Esophagus muscularis mucosa (tissue), 4 donors: ENCODE measurements around the gene PRPH. TPM values are rescaled to one million over a fixed set of nuclear protein-coding genes. Genes with fewer than 3 reads are reported as not detected.

Experiments
- DNase-seq: peaks from one replicate; pipeline ENCODE4 v3.0.0-alpha.2; 2017; ENCODE audit errors: extremely low spot score
- H3K27ac ChIP-seq, 4 donors: fragments of 200-600 bp; sonication (generic); replicated peaks in 1 of 4; 1 replicate in 3 of 4; 2 replicates in 1 of 4; pipeline ENCODE4 v1.5.1; 2016 to 2019; ENCODE audit warnings: mild to moderate bottlenecking in 1 of 4
- H3K27me3 ChIP-seq, 4 donors: fragments of 200-600 bp; sonication (generic); one replicate each; pipeline versions ENCODE4 v1.5.1 to v1.6.0; 2016 to 2019
- H3K36me3 ChIP-seq, 4 donors: fragments of 200-600 bp; sonication (generic); one replicate each; pipeline ENCODE4 v1.5.1; 2016 to 2019
- H3K4me1 ChIP-seq, 4 donors: fragments of 200-600 bp; sonication (generic); one replicate each; pipeline ENCODE4 v1.5.1; 2016 to 2019
- H3K4me3 ChIP-seq, 4 donors: fragments of 200-600 bp; sonication (generic); 1 replicate in 2 of 4; 2 replicates in 2 of 4; pipeline ENCODE4 v1.5.1; 2016 to 2019; ENCODE audit warnings: mild to moderate bottlenecking in 4 of 4, moderate library complexity in 1 of 4
- H3K9me3 ChIP-seq, 4 donors: fragments of 200-600 bp; sonication (generic); 1 replicate in 3 of 4; 2 replicates in 1 of 4; pipeline ENCODE4 v1.5.1; 2016 to 2019
- EP300 ChIP-seq: sonication (generic); formaldehyde crosslinking; IDR thresholded peaks from one replicate; pipeline ENCODE4 v1.6.1; 2017; ENCODE audit warnings: antibody characterized with exemption
- POLR2A ChIP-seq: fragments of 450-650 bp; IDR thresholded peaks from one replicate; pipeline ENCODE4 v1.6.1; 2017; ENCODE audit warnings: antibody characterized with exemption, moderate library complexity, mild to moderate bottlenecking, low read depth
- POLR2AphosphoS5 ChIP-seq, 2 donors: sonication (generic); formaldehyde crosslinking; IDR thresholded peaks; one replicate each; pipeline ENCODE4 v1.6.1; 2017; ENCODE audit warnings: antibody characterized with exemption in 2 of 2
- WGBS: methylation state at CpG from one replicate; pipeline ENCODE4 v1.1.5; 2018; 5-methylcytosine and 5-hydroxymethylcytosine counted together
- intact Hi-C: fragments of 100-400 bp; cut with DNase I; formaldehyde crosslinking; loops from one replicate; pipeline ENCODE4 v1.15.1; 2023
- total RNA-seq, 4 donors: library from RNA; depleted of rRNA; stranded (reverse); fragments of >200 nt; gene quantifications; one replicate each; pipeline versions ENCODE4 v1.1.0 to v1.2.1, GENCODE V29; 2016
- TF ChIP-seq, protein P1 (sequence below), 3 experiments: fragments of 200-600 bp in 2 of 3; fragments of 450-650 bp in 1 of 3; sonication (generic) in 2 of 3; IDR thresholded peaks; one replicate each; pipeline ENCODE4 v1.5.1; 2017 to 2019; ENCODE audit warnings: antibody characterized with exemption in 3 of 3, mild to moderate bottlenecking in 2 of 3, moderate library complexity in 1 of 3

Gene PRPH
- total RNA-seq, 4 donors from 2014 or later = 9.9 to 24.5 (median 10.4) TPM

DNA sequence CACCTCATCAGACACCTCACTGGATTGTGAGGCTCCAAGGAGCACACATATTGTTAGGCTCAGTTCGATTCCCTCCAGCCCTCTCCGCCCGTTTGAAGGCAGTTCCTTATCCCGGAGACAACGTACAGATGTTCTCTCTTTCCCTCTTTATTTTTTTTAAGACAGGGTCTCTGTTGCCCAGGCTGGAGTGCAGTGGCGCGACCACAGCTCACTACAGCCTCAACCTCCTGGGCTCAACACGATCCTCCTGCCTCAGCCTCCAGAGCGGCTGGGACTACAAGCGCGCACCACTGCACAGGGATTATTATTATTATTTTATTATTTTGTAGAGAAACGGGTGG, 27.4 kb downstream of the PRPH start:
- H3K27ac ChIP-seq = peak overlapping the region; percentile 67 to 79 (median 73)

DNA sequence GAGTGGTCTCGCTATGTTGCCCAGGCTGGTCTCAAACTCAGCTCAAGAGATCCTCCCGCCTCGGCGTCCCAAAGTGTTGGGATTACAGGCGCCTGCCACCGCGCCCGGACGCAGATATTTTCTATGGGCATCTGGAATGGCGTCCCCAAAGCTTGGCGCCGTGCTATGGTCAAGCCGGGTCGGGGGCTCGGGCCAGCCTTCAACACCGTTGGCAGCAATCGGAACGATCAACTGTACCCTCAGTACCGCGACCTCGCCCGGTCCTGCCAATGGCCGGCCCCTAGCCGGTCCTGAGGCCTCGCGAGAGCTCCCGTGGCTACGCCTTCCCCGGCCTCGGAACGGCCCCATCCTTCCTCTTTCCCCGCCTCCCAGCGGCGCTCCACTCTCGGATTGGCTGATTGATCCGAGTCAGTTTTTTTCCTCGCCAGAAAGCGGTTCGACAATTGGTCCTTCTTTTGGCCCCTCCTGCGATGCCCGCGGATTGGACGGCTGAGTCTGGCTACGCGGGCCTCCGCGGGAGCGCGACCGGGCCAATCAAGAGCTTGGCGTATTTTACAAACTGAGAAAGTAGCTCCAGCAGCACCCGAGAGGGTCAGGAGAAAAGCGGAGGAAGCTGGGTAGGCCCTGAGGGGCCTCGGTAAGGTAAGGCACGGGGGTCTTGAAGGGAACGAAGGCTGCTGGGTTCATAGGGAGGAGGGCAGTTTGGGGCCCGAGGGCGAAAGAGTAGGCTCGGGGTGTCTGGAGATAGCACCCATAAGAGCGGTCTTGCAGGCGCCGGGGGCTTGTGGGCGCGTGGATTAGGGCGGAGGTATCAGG, 28.0 kb downstream of the PRPH start, which contains the start of gene TROAP:
Gene TROAP, plus strand, starts transcription at position 548 of the 816 bp plus-strand sequence. CDS start 354 bp downstream, outside the sequence.
- Histone ChIP-seq H3K27me3 (no peaks in the 10 kb centered on the region), H3K36me3 (no peaks in the 10 kb centered on the region), H3K4me1 (peaks cover 12 to 19% (median 14%) of the 10 kb centered on the region in 4 donors), H3K27ac (peak within 1 kb of the TSS; percentile 67 to 79 (median 73)), H3K4me3 (peak within 1 kb of the TSS; percentile 59 to 77 (median 68)), H3K9me3 (no peaks in the 10 kb centered on the region)
- DNase-seq = peak; percentile 99
- 2% methylated on average over 32 of the region's 65 CpGs for WGBS
- intact Hi-C loops = no loop called here
- TF ChIP-seq POLR2AphosphoS5 (IDR thresholded peaks at IDR 0.05) (peak; percentile 82), POLR2A (no peak), EP300 (no peak)
- TF ChIP-seq, protein P1, sequence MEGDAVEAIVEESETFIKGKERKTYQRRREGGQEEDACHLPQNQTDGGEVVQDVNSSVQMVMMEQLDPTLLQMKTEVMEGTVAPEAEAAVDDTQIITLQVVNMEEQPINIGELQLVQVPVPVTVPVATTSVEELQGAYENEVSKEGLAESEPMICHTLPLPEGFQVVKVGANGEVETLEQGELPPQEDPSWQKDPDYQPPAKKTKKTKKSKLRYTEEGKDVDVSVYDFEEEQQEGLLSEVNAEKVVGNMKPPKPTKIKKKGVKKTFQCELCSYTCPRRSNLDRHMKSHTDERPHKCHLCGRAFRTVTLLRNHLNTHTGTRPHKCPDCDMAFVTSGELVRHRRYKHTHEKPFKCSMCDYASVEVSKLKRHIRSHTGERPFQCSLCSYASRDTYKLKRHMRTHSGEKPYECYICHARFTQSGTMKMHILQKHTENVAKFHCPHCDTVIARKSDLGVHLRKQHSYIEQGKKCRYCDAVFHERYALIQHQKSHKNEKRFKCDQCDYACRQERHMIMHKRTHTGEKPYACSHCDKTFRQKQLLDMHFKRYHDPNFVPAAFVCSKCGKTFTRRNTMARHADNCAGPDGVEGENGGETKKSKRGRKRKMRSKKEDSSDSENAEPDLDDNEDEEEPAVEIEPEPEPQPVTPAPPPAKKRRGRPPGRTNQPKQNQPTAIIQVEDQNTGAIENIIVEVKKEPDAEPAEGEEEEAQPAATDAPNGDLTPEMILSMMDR (IDR thresholded peaks at IDR 0.05) = peak in 1 of 3 experiments; percentile 14

More for the DNA sequence above, 27.4 kb downstream of the PRPH start:
- DNase-seq = no peak
- intact Hi-C loops = no loop called here
- no peaks in the 10 kb centered on the region for H3K36me3 ChIP-seq
- H3K9me3 ChIP-seq = no peaks in the 10 kb centered on the region
- 39% methylated on average over 12 of the region's 12 CpGs for WGBS
- no peak for TF ChIP-seq POLR2AphosphoS5 (IDR thresholded peaks at IDR 0.05)
- H3K4me3 ChIP-seq = peak overlapping the region; percentile 59 to 77 (median 68)
- peaks cover 12 to 19% (median 14%) of the 10 kb centered on the region in 4 donors for H3K4me1 ChIP-seq
- no peaks in the 10 kb centered on the region for H3K27me3 ChIP-seq

DNA sequence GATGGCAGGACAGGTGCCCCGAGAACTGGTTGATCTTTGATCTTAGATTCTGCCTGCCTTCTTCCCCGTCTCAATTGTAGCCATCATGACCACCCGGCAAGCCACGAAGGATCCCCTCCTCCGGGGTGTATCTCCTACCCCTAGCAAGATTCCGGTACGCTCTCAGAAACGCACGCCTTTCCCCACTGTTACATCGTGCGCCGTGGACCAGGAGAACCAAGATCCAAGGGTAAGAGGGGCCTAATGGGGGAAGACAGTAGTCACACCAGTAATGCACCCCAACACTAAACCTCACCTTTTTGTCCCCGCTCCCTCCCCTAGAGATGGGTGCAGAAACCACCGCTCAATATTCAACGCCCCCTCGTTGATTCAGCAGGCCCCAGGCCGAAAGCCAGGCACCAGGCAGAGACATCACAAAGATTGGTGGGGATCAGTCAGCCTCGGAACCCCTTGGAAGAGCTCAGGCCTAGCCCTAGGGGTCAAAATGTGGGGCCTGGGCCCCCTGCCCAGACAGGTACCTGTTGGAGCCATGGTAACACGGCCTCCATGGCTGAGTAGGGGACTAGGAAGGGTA, 28.7 kb downstream of the PRPH start:
- H3K9me3 ChIP-seq = no peaks in the 10 kb centered on the region
- H3K27me3 ChIP-seq = no peaks in the 10 kb centered on the region
- no peak overlapping the region for H3K27ac ChIP-seq
- DNase-seq = no peak
- H3K4me3 ChIP-seq = peak overlapping the region; percentile 59 to 77 (median 68)
- no peak for TF ChIP-seq POLR2A
- no peak for TF ChIP-seq EP300
- TF ChIP-seq, protein P1 (IDR thresholded peaks at IDR 0.05) = no peak
- no peak for TF ChIP-seq POLR2AphosphoS5 (IDR thresholded peaks at IDR 0.05)
- intact Hi-C loops = no loop called here
- H3K36me3 ChIP-seq = no peaks in the 10 kb centered on the region
- 6% methylated on average over 19 of the region's 19 CpGs for WGBS
- H3K4me1 ChIP-seq = peaks cover 12 to 19% (median 14%) of the 10 kb centered on the region in 4 donors

DNA sequence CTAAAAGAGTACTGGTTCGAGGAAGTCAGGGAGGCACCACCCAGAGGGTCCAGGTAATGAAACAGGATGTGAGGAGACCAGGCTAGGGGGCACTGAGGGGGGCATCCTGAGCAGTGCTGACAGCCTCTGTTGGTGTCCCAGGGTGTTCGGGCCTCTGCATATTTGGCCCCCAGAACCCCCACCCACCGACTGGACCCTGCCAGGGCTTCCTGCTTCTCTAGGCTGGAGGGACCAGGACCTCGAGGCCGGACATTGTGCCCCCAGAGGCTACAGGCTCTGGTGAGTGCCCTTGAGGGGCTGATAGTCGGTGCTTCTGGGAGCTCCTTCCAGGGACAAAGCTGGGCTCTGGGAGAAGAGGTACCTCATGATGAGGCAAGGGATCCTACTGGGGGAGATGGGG, 30.7 kb downstream of the PRPH start:
- Histone ChIP-seq H3K27me3 (peaks cover 0 to 17% (median under 1%) of the 10 kb centered on the region in 4 donors), H3K36me3 (no peaks in the 10 kb centered on the region), H3K4me3 (no peak overlapping the region), H3K9me3 (no peaks in the 10 kb centered on the region), H3K4me1 (peaks cover 12 to 19% (median 14%) of the 10 kb centered on the region in 4 donors), H3K27ac (no peak overlapping the region)
- intact Hi-C loops = no loop called here
- DNase-seq = no peak
- 89% methylated on average over 5 of the region's 6 CpGs for WGBS
- TF ChIP-seq EP300 (no peak), POLR2AphosphoS5 (IDR thresholded peaks at IDR 0.05) (no peak), POLR2A (no peak)
- TF ChIP-seq, protein P1 (IDR thresholded peaks at IDR 0.05) = no peak

DNA sequence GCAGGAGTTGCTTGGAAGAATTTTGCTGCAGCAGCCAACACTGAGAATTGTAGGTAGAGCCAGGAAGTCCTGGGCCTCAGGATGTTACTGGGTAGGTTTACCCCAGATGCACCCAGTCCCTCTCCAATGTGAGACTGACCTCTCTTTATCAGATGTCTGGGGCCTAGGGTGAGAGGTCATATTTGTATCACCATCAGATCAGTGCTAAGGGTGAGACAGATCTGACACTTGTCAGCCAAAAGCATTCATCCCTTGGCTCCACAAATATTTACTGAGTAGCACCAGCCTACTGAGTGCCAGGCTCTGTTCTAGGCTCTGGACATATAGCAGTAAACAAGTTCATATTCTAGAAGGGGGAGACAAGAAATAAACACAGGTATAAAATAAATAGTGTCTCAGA, 32.4 kb downstream of the PRPH start:
- Histone ChIP-seq H3K4me1 (peaks cover 15 to 21% (median 16%) of the 10 kb centered on the region in 4 donors), H3K27me3 (peaks cover 0 to 35% (median 2%) of the 10 kb centered on the region in 4 donors), H3K36me3 (no peaks in the 10 kb centered on the region), H3K27ac (no peak overlapping the region), H3K9me3 (no peaks in the 10 kb centered on the region), H3K4me3 (no peak overlapping the region)
- intact Hi-C loops = no loop called here
- TF ChIP-seq POLR2A = no peak
- TF ChIP-seq EP300 = no peak
- no peak for TF ChIP-seq POLR2AphosphoS5 (IDR thresholded peaks at IDR 0.05)
- TF ChIP-seq, protein P1 (IDR thresholded peaks at IDR 0.05) = no peak
- no peak for DNase-seq
